NT2/D1 (cell line): ENCODE results near the gene NAT9.

Experiments used
- YY1 ChIP-seq: IDR thresholded peaks from 2 replicates; pipeline ENCODE4 v1.6.1; 2011; ENCODE audit not compliant: insufficient read length, insufficient read depth
- ZNF274 ChIP-seq: IDR thresholded peaks from 2 replicates; pipeline ENCODE4 v1.6.1; 2011; ENCODE audit warnings: mild to moderate bottlenecking, low read depth, low read length

DNA sequence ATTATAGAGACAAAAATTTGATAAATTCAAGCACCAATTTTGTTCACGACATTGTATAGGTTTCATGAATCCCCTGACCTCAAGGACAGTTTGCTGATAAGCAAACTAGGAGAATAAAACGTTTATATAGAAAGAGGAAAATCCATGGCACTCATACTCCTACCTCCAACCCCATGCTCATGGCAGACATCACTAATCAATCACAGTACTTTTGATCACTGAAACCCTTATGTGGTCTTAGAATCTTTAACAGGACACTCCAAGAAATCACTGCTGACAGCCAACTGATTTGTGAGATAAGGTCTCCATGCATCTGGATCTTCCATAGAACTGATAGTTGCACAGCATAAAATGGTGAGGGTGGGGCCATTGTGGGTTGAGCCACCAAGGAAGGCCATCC, 32.4 kb downstream of the NAT9 start:
- TF ChIP-seq YY1 = no peak
- no peak for TF ChIP-seq ZNF274
